ENCODE results near the gene SRP68. TPM values are rescaled to one million over a fixed set of nuclear protein-coding genes. Genes with fewer than 3 reads are reported as not detected.
A peak's percentile ranks its signal among the peaks of the same experiment; 100 is the strongest.

The SRP68 gene
- total RNA-seq, 4 donors from 2014 or later = 32.2 to 43.4 (median 32.6) TPM

DNA sequence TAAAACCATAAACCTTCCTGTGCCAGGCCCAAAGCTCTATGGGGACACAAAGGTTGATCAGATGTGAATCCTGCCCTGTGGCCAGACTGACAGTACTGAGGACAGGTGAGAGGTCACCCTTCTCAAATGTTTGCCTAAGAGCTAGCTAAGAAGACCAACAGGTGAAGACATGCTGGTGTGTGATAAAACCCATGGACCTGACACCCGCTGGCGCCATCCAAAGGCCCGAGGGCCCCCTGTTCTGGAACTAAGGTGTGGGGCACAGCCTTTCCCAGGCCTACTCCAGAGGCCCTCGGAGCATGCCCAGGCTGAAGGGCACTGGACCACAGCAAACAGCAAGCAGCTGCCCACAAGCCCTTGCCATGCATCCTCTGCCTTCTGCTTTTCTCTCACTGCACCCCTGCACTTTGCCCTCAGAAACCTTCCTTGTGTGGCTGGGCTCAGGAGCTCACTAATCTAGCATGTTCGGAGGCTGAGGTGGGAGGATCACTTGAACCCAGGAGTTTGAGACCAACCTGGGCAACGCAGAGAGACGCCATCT lies 76.9 kb downstream of the SRP68 start:
- H3K27ac ChIP-seq = peak overlapping the region in 3 of 4 donors; percentile 41 to 92 (median 88)
- H3K4me3 ChIP-seq = no peak overlapping the region
- no peak for TF ChIP-seq POLR2A (IDR thresholded peaks at IDR 0.05)
- TF ChIP-seq, protein P1, sequence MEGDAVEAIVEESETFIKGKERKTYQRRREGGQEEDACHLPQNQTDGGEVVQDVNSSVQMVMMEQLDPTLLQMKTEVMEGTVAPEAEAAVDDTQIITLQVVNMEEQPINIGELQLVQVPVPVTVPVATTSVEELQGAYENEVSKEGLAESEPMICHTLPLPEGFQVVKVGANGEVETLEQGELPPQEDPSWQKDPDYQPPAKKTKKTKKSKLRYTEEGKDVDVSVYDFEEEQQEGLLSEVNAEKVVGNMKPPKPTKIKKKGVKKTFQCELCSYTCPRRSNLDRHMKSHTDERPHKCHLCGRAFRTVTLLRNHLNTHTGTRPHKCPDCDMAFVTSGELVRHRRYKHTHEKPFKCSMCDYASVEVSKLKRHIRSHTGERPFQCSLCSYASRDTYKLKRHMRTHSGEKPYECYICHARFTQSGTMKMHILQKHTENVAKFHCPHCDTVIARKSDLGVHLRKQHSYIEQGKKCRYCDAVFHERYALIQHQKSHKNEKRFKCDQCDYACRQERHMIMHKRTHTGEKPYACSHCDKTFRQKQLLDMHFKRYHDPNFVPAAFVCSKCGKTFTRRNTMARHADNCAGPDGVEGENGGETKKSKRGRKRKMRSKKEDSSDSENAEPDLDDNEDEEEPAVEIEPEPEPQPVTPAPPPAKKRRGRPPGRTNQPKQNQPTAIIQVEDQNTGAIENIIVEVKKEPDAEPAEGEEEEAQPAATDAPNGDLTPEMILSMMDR (IDR thresholded peaks at IDR 0.05) = no peak
- H3K27me3 ChIP-seq = no peaks in the 10 kb centered on the region
- H3K36me3 ChIP-seq = peaks cover 0 to 16% (median 0%) of the 10 kb centered on the region in 3 donors
- peak in 1 of 3 donors; percentile 53 for DNase-seq
- H3K9me3 ChIP-seq = no peaks in the 10 kb centered on the region
- peaks cover 0 to 40% (median 9%) of the 10 kb centered on the region in 4 donors for H3K4me1 ChIP-seq

DNA sequence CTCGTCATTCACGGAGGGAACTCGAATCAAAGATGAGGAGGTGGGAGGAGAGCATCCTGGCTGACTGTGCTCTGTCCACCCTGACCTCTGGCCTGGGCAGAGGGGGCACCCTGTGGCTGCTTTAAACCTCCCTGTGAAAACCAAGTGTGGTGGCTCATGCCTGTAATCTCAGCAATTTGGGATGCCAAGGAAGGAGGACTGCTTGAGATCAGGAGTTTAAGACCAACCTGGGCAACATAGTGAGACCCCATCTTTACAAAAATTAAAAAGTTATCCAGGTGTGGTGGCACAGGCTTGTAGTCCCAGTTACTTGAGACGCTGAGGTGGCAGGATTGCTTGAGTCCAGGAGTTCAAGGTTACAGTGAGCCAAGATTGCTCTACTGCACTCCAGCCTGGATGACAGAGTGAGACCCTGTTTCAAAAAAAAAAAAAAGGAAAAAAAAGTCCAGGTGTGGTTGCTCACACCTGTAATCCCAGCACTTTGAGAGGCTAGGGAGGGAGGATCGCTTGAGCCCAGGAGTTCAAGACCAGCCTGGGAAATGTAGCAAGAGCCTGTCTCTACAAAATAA lies 77.4 kb downstream of the SRP68 start:
- peak overlapping the region in 3 of 4 donors; percentile 9 to 92 (median 88) for H3K27ac ChIP-seq
- H3K4me1 ChIP-seq = peaks cover 0 to 35% (median 9%) of the 10 kb centered on the region in 4 donors
- H3K36me3 ChIP-seq = peaks cover 0 to 16% (median 0%) of the 10 kb centered on the region in 3 donors
- H3K27me3 ChIP-seq = no peaks in the 10 kb centered on the region
- peak in 1 of 3 donors; percentile 60 for DNase-seq
- no peak for TF ChIP-seq POLR2A (IDR thresholded peaks at IDR 0.05)
- TF ChIP-seq, protein P1 (IDR thresholded peaks at IDR 0.05) = no peak
- no peaks in the 10 kb centered on the region for H3K9me3 ChIP-seq
- H3K4me3 ChIP-seq = no peak overlapping the region

DNA sequence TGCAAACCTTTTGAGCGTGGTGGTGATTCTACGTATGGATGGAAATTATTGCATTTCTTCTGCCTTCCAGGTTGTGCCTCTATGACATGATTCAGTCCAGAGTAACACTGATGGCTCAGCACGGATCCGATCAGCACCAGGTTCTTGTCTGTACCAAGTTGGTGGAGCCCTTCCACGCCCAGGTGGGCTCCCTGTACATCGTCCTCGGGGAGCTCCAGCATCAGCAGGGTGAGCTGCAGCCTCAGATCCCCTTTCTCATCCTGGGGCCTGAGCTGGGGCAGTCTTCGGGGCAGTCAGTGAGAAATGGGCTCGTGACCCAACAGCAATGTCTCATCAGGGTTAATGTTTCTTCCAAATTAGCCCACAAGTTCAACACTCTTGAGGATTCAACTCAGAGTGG lies 80.9 kb downstream of the SRP68 start:
- no peaks in the 10 kb centered on the region for H3K9me3 ChIP-seq
- TF ChIP-seq, protein P1 (IDR thresholded peaks at IDR 0.05) = no peak
- no peak for TF ChIP-seq POLR2A (IDR thresholded peaks at IDR 0.05)
- H3K36me3 ChIP-seq = peaks cover 0 to 16% (median 0%) of the 10 kb centered on the region in 3 donors

More for the DNA sequence above, 80.9 kb downstream of the SRP68 start:
- H3K27me3 ChIP-seq = no peaks in the 10 kb centered on the region
- H3K4me3 ChIP-seq = no peak overlapping the region
- no peak overlapping the region for H3K27ac ChIP-seq
- no peak for DNase-seq
- H3K4me1 ChIP-seq = peaks cover 0 to 12% (median 0%) of the 10 kb centered on the region in 4 donors

Small RNAs within 50 kb of the gene (small RNA-seq; reads per million reads assigned to genes)
- 0 reads per million in 2 donors for gene MIR6868

Other genes starting within 250 kb of the SRP68 start
- 10 to 100 TPM in 3 of 4 donors, 1 to 10 TPM in 1; 8.4 to 45.4 (median 22.2) TPM for gene UNC13D, start 228.1 kb downstream of the SRP68 start, total RNA-seq
- 10 to 100 TPM; 45.4 to 61.4 (median 53.7) TPM for gene WBP2, start 217.2 kb downstream of the SRP68 start, total RNA-seq
- gene TRIM47, start 193.9 kb downstream of the SRP68 start, total RNA-seq = 10 to 100 TPM; 16.5 to 61.4 (median 45.7) TPM
- gene TRIM65, start 175.6 kb downstream of the SRP68 start, total RNA-seq = 10 to 100 TPM; 14.0 to 22.7 (median 16.9) TPM
- 10 to 100 TPM; 61.1 to 95.7 (median 72.9) TPM for gene MRPL38, start 167.6 kb downstream of the SRP68 start, total RNA-seq
- gene FBF1, start 131.5 kb downstream of the SRP68 start, total RNA-seq = 10 to 100 TPM in 3 of 4 donors, 1 to 10 TPM in 1; 7.2 to 47.0 (median 25.0) TPM
- 100 to 1,000 TPM in 3 of 4 donors, 10 to 100 TPM in 1; 26.4 to 268 (median 193) TPM for gene ACOX1, start 93.4 kb downstream of the SRP68 start, total RNA-seq
- gene TEN1, start 93.3 kb downstream of the SRP68 start, total RNA-seq = 10 to 100 TPM in 3 of 4 donors, not detected in 1; 15.2 to 95.1 (median 27.9) TPM
- gene CDK3, start 71.7 kb downstream of the SRP68 start, total RNA-seq = 10 to 100 TPM; 11.7 to 38.7 (median 23.5) TPM
- 10 to 100 TPM; 26.4 to 87.8 (median 55.0) TPM for gene EVPL, start 45.2 kb downstream of the SRP68 start, total RNA-seq
- gene GALR2, start 2.3 kb upstream of the SRP68 start, total RNA-seq = under 1 TPM in 1 of 4 donors, not detected in 3; 0.95 TPM
- gene ZACN, start 6.7 kb upstream of the SRP68 start, total RNA-seq = not detected
- 100 to 1,000 TPM; 113 to 160 (median 134) TPM for gene EXOC7, start 31.3 kb upstream of the SRP68 start, total RNA-seq
- gene FOXJ1, start 68.7 kb upstream of the SRP68 start, total RNA-seq = not detected
- 100 to 1,000 TPM in 2 of 4 donors, 10 to 100 TPM in 2; 73.4 to 115 (median 106) TPM for gene RNF157, start 168.0 kb upstream of the SRP68 start, total RNA-seq
- gene UBALD2, start 192.8 kb upstream of the SRP68 start, total RNA-seq = 10 to 100 TPM; 14.0 to 74.1 (median 50.4) TPM
- 10 to 100 TPM in 1 of 4 donors, 1 to 10 TPM in 3; 1.2 to 10.7 (median 3.1) TPM for gene QRICH2, start 235.8 kb upstream of the SRP68 start, total RNA-seq

Data from Peyer's patch (tissue), 4 donors.